ENCODE results near the gene STX17.
A peak's percentile ranks its signal among the peaks of the same experiment; 100 is the strongest.
"Not testable (repeated sequence)": the region's sequence is repeated elsewhere in the genome, so short reads cannot be mapped to it uniquely, and the experiment has no call there.

STX17 gene

DNA sequence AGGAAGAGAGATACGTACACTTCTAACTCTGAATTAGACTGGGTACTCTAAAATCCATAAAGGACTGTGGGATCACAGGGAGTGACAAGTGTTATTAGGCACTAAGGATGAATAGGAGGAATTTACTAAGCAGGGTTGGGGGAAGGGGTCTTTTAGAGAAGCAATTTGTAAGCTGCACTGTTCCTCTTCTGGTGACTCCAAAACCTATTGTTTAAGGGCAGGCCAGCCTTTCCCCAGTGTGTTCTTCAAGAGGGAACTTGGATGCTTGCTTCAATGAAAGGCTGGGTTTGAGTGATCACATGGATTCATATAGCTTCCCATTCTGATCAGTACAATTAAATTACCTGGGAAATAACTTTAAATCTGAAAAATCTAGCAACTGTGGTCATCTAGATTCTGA is 71.8 kb downstream of the STX17 start:
- H3K4me3 ChIP-seq (ENCODE audit: low read depth, low read length): no peak overlapping the region
- TF ChIP-seq, protein P1, sequence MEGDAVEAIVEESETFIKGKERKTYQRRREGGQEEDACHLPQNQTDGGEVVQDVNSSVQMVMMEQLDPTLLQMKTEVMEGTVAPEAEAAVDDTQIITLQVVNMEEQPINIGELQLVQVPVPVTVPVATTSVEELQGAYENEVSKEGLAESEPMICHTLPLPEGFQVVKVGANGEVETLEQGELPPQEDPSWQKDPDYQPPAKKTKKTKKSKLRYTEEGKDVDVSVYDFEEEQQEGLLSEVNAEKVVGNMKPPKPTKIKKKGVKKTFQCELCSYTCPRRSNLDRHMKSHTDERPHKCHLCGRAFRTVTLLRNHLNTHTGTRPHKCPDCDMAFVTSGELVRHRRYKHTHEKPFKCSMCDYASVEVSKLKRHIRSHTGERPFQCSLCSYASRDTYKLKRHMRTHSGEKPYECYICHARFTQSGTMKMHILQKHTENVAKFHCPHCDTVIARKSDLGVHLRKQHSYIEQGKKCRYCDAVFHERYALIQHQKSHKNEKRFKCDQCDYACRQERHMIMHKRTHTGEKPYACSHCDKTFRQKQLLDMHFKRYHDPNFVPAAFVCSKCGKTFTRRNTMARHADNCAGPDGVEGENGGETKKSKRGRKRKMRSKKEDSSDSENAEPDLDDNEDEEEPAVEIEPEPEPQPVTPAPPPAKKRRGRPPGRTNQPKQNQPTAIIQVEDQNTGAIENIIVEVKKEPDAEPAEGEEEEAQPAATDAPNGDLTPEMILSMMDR (IDR thresholded peaks at IDR 0.05; ENCODE audit: low read depth, low read length): no peak

DNA sequence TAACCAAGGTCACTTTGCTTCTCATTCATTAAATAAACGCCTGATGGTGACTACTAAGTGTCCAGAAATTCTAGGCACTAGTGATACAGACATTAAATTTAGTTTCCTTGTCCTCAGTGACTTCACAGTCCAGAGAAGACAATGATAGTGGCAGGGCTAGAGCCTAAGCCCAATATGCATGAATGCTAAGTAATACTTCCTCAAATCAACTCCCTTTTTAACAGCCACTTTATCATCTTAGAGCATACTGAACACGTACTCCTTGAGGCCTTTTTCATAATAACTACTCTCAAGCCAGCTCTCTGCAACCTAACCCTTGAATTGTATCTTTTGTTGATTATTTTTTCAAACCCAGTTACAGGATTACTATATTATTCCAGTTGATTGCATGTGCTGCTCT is 74.1 kb downstream of the STX17 start:
- TF ChIP-seq, protein P1 (IDR thresholded peaks at IDR 0.05; ENCODE audit: low read depth, low read length): no peak
- no peak overlapping the region for H3K4me3 ChIP-seq (ENCODE audit: low read depth, low read length)

DNA sequence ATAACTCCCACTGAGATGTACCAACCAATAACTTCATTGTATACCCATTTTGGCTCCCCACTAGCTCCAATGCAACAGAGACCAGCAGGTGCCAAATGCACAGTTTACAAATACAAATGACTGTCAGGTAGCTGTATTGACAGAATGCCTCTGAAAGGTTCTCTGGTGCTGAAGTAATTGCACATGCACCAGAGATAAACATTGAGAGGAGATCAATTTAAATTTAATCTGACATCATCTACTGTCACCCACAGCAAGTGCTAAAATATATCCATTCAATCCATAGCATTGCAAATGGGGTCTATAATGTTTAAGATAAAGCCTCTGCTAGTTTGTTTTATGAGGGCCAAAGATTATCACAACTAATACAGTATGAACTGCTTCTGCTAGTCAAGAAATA is 80.2 kb downstream of the STX17 start:
- TF ChIP-seq, protein P1 (IDR thresholded peaks at IDR 0.05; ENCODE audit: low read depth, low read length): no peak
- no peak overlapping the region for H3K4me3 ChIP-seq (ENCODE audit: low read depth, low read length)

DNA sequence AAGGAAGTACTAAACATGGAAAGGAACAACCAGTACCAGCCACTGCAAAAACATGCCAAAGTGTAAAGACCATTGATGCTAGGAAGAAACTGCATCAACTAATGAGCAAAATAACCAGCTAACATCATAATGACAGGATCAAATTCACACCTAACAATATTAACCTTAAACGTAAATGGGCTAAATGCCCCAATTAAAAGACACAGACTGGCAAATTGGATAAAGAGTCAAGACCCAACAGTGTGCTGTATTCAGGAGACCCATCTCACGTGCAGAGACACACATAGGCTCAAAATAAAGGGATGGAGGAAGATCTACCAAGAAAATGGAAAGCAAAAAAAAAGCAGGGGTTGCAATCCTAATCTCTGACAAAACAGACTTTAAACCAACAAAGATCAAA is 84.1 kb downstream of the STX17 start:
- H3K4me3 ChIP-seq (ENCODE audit: low read depth, low read length): not testable (repeated sequence)

DNA sequence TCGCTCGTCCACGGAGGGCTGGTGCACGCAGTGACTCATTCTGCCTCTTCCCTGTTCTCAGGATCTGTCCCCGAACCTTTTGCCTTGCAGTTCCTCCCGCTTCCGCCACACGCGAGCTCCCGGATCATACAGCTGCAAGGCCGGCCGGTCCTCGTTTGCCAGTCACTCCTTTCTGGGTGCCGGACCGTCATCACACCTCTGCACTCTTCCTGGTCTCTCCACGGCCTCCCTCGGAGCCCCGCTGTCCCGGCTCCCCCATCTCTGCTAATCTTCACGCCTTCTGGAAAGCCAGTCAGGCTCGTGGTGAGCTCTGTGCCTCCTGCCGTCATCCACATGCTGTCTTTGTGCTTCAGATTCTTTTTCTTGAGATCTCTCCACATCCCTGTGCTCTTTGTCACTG is 91.8 kb downstream of the STX17 start:
- H3K4me3 ChIP-seq (ENCODE audit: low read depth, low read length): no peak overlapping the region
- TF ChIP-seq, protein P1 (IDR thresholded peaks at IDR 0.05; ENCODE audit: low read depth, low read length): no peak

DNA sequence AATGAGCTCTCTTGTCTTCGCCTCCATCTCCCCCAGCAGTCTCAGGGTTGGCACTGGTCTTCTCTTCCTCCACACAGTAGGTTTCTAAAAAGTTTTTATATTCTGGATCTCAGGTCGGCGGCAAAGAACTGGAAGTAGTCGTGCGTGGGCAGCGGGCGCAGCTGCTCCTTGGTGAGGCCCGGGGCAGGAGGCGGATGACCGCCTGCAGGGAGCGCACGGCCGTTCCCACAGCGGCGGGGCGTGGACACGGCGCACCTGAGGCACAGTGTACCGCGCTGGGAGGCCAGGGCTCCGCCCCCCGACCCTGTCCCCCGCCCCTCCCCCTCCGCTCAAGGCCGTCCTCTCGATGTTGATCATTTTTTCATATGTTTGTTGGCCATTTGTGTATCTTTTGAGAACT is 92.4 kb downstream of the STX17 start:
- H3K4me3 ChIP-seq (ENCODE audit: low read depth, low read length): no peak overlapping the region
- TF ChIP-seq, protein P1 (IDR thresholded peaks at IDR 0.05; ENCODE audit: low read depth, low read length): no peak

DNA sequence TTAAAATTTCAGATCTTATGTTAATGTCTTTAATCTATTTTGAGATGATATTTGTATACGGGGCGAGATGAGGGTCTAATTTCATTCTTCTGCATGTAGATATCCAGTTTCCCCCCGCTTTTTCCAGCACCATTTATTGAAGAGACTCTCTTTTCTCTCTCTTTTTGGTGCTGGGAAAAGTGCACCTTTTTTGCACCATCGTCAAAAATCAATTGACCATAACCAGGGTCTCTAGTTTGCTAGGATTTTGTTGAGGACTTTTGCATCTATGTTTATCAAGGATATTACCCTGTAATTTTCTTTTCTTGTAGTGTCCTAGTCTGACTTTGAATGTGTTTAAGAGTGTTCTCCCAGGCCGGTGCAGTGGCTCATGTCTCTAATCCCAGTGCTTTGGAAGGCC is 93.3 kb downstream of the STX17 start:
- TF ChIP-seq, protein P1 (IDR thresholded peaks at IDR 0.05; ENCODE audit: low read depth, low read length): no peak
- no peak overlapping the region for H3K4me3 ChIP-seq (ENCODE audit: low read depth, low read length)

DNA sequence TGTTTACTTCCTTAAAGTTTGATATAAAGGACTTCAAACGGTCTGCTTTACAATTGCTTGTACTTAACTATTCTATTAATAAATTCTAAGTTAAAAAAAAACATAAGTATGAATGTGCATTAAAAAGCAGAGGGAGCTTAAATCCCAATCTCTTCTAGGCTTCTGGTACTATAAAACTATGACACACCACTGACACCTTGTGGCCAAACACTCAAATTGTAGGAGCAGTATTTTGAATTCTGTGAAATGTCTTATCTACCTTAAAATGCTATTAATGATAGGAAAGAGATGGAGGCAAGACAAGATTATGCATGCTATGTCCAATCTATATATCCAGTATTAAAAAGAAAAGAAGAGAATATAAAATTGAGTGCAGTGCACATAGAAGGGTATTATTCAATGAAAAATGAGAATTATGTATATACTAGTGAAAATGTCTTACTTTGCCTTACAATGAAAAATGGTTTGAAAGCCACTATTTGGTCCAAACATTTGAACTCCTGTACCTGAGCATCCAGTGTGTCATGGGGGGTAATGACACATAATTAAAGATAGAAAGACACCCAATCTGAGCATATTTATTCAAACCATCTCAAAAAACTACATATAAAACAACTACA is 104.7 kb downstream of the STX17 start:
- H3K4me3 ChIP-seq (ENCODE audit: low read depth, low read length): no peak overlapping the region
- TF ChIP-seq, protein P1 (IDR thresholded peaks at IDR 0.05; ENCODE audit: low read depth, low read length): peak; percentile 21; the same call in 1 of the 2 replicates

All from WI38 (cell line).